ENCODE results near the gene PGPEP1.

DNA sequence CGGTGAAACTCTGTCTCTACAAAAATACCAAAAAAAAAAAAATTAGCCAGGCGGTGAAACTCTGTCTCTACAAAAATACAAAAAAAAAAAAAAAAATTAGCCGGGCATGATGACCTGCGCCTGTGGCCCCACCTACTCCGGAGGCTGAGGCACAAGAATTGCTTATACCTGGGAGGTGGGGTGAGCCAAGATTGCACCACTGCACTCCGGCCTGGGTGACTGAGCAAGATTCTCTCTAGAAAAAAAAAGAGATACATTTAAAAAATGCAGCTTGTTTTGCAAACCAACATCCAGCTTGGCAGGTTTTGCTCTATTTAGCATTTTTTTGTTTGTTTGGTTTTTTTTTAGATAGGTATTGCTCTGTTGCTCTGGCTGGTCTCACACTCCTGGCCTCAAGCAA, 6.7 kb upstream of the PGPEP1 start:
- TF ChIP-seq, protein P1, sequence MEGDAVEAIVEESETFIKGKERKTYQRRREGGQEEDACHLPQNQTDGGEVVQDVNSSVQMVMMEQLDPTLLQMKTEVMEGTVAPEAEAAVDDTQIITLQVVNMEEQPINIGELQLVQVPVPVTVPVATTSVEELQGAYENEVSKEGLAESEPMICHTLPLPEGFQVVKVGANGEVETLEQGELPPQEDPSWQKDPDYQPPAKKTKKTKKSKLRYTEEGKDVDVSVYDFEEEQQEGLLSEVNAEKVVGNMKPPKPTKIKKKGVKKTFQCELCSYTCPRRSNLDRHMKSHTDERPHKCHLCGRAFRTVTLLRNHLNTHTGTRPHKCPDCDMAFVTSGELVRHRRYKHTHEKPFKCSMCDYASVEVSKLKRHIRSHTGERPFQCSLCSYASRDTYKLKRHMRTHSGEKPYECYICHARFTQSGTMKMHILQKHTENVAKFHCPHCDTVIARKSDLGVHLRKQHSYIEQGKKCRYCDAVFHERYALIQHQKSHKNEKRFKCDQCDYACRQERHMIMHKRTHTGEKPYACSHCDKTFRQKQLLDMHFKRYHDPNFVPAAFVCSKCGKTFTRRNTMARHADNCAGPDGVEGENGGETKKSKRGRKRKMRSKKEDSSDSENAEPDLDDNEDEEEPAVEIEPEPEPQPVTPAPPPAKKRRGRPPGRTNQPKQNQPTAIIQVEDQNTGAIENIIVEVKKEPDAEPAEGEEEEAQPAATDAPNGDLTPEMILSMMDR (IDR thresholded peaks at IDR 0.05; ENCODE audit: extremely low read depth in 1 of 2, insufficient read depth in 1 of 2, low read depth in 1 of 2, low read length in 2 of 2): no peak
- TF ChIP-seq EZH2 (IDR thresholded peaks at IDR 0.05; ENCODE audit: borderline replicate concordance, low read depth, low read length, severe bottlenecking) (no peak), POLR2A (IDR thresholded peaks at IDR 0.05; ENCODE audit: low read depth, low read length) (no peak), JUN (IDR thresholded peaks at IDR 0.05; ENCODE audit: borderline replicate concordance, insufficient read depth, insufficient read length, low read depth) (no peak), POLR2AphosphoS5 (IDR thresholded peaks at IDR 0.05; ENCODE audit: insufficient read depth, low read depth, low read length) (no peak), MYC (IDR thresholded peaks at IDR 0.05; ENCODE audit: low read depth, low read length) (no peak), GATA2 (IDR thresholded peaks at IDR 0.05; ENCODE audit: insufficient read depth, insufficient read length, low read depth, low read length) (no peak), FOS (IDR thresholded peaks at IDR 0.05; ENCODE audit: borderline replicate concordance, insufficient read depth, low read length) (no peak)
- TF ChIP-seq, protein P2, sequence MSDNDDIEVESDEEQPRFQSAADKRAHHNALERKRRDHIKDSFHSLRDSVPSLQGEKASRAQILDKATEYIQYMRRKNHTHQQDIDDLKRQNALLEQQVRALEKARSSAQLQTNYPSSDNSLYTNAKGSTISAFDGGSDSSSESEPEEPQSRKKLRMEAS (IDR thresholded peaks at IDR 0.05; ENCODE audit: insufficient read depth, insufficient read length): no peak
